ENCODE results near the gene WDR83. TPM values are rescaled to one million over a fixed set of nuclear protein-coding genes. Genes with fewer than 3 reads are reported as not detected.
"Not testable (repeated sequence)": the region's sequence is repeated elsewhere in the genome, so short reads cannot be mapped to it uniquely, and the experiment has no call there.

WDR83 gene
- total RNA-seq, 2 donors from 2014 or later = 6.6 to 8.3 TPM

DNA sequence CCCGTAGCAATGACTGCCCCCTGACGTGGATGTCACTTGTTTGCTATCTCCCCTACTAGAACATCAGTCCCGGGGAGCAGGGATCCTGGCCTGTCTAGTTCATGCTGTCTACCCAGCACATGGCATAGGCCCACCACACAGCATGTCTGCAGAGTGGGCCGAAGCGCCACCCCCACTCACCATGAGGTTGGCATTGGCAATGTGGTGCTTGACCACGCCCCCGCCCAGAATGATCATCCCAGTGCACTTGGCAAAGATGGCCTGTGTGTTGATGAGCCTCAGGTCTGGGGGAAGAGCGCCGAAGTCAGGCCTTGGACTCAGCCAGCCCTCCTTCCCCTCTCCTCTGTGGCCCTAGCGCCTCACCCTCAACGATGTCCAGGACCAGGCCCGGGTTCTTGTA, 10.3 kb downstream of the WDR83 start:
- ATAC-seq (no peak), DNase-seq (no peak)
- intact Hi-C loops (cut with DNase I, micrococcal nuclease) = loop anchor here in 1 of 2 donors (10.0 kb wide), 1 partner anchor 112 kb away; no protein-coding TSS in a partner anchor

DNA sequence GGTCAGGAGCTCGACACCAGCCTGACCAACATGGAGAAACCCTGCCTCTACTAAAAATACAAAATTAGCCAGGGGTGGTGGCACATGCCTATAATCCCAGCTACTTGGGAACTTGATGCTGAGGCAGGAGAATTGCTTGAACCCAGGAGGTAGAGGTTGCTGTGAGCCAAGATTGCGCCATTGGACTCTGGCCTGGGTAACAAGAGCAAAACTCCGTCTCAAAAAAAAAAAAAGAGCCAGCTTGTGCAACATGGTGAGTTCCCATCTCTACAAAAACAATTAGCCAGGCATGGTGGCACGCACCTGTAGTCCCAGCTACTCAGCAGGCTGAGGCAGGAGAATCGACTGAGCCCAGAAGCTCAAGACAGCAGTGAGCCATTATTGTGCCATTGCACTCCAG, 11.4 kb downstream of the WDR83 start:
- not testable (repeated sequence) for DNase-seq, ATAC-seq
- intact Hi-C loops (cut with DNase I, micrococcal nuclease) = loop anchor here in 1 of 2 donors (10.0 kb wide), 1 partner anchor 113 kb away; no protein-coding TSS in a partner anchor

DNA sequence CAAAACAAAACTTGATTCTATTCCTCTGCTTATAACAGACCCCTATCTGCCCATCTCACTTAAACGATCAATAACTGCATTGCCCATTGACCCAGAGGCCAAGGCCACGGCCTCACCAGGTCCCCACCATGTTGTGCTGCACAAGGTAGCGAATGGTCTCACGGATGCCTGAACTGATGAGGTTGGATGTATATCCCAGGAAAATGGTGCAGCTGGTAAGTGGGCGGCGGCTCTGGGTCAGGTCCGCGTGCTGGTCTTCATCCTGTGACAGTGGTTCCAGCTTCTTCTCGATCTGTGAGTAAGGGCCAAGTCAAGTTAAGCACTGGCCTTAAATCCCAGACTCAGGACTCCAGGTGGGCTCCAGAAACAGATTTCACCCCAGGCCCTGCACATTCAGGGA, 13.4 kb downstream of the WDR83 start:
- intact Hi-C loops (cut with DNase I, micrococcal nuclease) = no loop called here
- ATAC-seq (no peak), DNase-seq (no peak)

DNA sequence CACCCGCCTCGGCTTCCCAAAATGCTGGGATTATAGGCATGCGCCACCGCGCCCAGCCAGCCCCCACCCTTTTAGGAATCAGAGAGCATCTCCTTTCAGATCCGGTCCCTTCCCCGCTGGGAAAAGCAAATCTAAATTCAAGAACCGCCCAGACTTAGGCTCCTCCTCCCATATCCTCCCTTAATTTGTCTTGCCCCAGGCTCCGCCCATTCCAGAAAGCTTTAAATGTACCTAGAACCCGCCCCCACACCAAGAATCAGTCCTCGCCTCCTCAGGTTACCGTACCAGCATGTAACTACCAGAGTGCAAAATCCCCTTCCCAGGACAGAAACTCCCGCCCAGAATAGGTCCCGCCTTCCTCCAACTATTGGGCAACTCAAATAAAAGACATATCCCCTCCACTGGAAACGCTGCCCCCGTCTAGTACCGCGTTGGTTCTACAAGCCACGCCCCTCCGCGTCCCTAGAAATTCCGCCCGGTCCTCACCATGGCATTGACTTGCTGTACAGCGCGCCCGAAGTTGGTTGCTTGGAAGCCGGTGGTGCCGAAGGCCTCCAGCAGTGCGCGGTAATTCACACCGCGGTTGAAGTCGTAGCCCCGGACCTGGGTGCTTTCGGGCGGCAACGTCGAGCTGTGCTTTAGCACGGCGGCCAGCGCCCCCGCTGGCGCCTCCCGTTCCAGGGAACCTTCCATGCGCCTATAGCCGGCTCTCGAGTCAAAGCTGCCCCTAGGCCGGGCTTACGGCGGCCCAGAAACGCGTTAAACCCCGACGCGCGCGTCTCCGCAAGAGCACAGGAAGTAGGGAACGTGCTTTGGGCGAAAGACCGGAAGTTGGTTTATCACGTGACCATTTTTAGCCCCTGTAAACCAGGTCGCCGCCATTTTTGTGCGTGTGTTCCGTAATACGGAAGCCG, 14.7 kb downstream of the WDR83 start, which contains the start of gene DHPS:
DHPS (minus strand) TSS at position 807 of the 914 bp plus-strand sequence; CDS start at position 693, 114 bp downstream.
- intact Hi-C loops (cut with DNase I, micrococcal nuclease) = no loop called here
- ATAC-seq (peak; percentile 88), DNase-seq (peak; percentile 93 to 95)

DNA sequence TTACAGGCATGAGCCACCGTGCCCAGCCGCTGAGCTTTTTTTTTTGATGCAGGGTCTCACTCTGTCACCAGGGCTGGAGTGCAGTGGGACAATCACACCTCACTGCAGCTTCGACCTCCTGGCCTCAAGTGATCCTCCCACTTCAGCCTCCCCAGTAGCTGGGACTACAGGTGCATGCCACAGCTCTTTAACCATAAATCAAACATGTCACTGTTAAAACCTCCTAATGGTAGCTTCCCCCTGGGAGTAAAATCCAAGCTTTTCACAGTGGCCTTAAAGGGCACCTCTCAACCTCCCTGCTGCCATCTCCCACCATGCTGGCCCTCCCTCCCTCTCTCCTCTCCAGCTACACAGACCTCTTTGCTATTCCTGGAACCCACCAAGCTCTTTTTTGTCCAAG, 19.2 kb downstream of the WDR83 start:
- DNase-seq (no peak), ATAC-seq (no peak)
- intact Hi-C loops (cut with DNase I, micrococcal nuclease) = no loop called here

DNA sequence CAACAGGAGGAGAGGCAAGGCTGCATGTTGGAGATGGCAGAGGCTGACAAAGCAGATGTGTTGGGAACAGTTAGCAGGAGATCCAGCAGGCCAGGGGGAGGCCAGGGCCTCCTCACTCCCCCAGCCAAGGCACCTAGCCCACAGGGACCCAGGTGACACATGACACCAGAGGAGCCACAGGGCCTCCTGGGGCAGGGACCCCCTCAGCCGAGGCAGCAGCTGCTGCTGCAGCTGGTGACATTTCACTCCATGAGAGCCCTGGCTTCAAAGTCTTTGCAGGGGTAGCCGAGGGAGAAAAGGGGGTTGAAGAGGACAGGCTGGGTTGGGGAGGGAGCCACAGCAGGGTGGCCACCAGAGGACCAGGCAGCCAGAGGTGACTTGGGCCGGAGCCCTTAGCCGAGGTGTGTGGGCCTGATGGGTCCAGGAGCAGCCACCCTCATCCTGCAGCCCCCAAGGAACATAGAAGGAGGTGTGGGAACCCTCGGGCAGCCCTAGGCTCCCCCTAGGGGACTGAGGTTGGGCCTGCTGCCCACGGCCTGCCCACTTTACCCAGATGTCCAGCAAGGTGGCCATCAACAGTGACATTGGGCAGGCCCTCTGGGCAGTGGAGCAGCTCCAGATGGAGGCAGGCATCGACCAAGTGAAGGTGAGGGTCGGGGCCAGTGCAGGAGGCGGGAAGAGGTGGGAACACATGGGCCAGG, 21.0 kb downstream of the WDR83 start, which contains the start of gene GNG14:
GNG14 (plus strand) TSS at position 503 of the 701 bp plus-strand sequence; CDS start at position 554, 51 bp downstream.
- intact Hi-C loops (cut with DNase I, micrococcal nuclease) = no loop called here
- DNase-seq (no peak), ATAC-seq (no peak)

DNA sequence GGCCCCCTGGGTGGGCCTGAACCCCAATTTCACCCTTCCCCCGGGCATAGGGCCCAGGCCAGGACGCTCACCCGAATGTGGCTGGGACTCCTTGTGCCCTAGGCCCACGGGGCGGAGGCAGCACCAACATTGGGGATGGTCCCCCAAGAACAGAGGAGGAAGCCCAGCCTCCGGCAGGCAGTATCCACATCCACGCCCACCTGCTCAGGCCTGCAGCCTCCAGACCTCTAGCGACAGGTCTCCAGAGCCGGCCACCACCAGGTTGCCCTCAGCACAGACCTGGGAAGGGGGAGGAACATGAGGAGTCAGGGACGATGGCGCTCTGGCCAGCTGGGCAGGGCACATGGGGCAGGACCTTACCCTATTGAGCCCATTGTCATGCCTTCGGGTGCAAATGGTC, 22.4 kb downstream of the WDR83 start:
- DNase-seq (no peak), ATAC-seq (no peak)
- intact Hi-C loops (cut with DNase I, micrococcal nuclease) = no loop called here

DNA sequence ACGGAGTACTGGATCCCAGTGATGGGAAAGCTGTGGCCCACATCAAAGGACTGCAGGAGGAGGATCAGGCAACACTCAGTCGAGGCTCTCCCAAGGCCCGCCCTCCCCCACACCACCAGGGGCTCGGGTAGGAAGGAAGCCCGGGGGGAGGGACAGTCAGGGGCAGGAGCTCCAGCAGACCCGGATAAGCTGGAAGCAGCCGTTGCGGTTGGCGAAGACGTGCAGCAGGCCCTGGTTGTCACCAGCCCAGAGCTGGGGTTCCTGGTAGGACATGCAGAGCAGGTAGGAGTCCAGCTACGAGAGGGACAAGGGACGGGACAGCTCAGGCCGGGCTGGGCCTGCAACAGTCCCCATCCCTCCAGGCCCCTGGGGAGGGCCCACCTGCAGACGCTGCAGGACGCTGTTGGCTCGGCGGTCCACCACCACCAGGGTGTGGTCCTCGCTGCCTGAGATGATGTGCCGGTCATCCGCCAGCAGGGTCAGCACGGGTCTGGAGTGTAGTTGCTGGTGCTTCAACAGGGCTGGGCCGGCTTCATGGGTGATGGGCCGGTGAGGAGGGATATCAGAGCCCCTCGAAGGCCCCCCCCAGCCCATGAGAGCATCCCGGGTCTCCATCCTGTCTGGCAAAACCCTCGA, 23.1 kb downstream of the WDR83 start:
- ATAC-seq = no peak
- no peak for DNase-seq

DNA sequence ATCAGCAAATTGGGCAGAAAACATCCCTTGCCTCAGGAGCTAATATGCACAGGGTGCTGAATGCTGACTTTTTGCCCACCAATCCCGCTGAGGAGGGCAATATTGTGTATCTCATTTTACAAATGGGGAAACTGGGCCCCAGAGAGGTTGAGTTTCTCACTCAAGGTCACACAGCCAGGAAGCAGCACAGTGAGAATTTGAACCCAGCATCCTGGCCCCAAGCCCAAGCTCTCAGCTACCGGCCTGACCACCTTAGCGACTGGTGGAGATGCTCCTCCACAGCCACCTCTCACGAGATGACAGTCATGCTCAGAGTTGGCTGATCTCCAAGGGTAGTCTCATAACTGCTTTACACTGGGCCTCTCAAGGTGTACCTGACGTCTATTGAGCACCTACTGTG, 26.4 kb downstream of the WDR83 start:
- ATAC-seq (no peak), DNase-seq (no peak)
- intact Hi-C loops (cut with DNase I, micrococcal nuclease) = no loop called here

More for the DNA sequence above, 23.1 kb downstream of the WDR83 start:
- intact Hi-C loops (cut with DNase I, micrococcal nuclease) = no loop called here

DNA sequence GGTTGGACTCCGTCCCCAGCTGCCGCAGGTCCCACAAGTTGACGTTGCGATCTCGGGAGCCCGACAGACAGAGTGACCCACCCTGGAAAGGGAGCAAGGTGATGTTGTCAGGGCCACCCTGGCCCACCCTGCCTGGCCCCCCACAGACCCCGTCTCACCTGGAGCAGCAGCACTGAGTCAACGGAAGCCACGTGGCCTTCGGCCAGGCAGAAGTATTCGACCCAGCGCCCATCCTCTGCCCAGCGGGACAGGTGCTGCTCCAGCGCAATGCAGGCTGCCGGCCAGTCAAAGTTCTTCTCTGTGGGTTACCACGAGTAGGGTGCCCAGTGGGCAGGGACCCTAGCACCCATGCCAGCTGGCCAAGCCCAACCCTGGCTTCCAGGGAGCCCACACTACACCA, 28.0 kb downstream of the WDR83 start:
- no peak for DNase-seq
- intact Hi-C loops (cut with DNase I, micrococcal nuclease) = no loop called here
- ATAC-seq = no peak

DNA sequence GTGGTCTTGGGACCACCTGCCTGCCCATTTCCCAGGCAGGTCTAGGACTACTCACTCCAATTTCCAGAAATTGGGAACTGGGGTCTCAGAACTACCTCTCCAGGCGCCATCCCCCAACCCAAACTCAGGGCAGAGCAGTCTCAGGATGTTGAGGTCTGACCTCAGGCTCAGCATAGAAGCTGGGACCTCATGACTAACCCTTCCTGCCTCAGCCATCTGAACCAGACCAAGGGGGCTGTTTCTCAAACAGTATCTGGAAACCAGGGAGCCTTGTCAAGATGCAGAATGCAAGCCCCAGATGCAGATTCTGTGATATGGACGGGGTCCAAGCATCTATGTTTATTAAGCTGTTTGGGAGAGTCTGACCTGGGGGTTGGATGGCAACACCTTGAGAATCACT, 28.5 kb downstream of the WDR83 start:
- ATAC-seq (no peak), DNase-seq (no peak)
- intact Hi-C loops (cut with DNase I, micrococcal nuclease) = no loop called here

DNA sequence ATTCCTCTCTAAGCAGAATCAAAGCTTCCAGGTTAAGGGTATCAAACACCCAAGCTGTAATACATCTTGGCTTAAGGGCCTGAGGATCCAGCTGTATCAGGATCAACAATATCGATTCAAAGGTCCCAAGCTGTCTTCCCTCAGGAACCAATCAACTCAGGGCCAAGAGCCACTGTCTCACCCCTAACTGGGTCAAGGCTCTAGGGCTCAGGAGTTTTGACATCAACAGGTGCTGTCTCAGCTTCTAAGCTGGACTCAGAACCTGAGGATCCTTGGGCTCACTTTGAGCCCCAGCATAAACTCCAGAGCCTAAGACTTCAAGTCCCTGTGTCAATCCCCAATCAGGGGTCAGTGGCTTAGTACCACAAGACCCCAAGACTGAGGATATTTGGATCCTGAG, 28.9 kb downstream of the WDR83 start:
- intact Hi-C loops (cut with DNase I, micrococcal nuclease) = no loop called here
- ATAC-seq (no peak), DNase-seq (no peak)

DNA sequence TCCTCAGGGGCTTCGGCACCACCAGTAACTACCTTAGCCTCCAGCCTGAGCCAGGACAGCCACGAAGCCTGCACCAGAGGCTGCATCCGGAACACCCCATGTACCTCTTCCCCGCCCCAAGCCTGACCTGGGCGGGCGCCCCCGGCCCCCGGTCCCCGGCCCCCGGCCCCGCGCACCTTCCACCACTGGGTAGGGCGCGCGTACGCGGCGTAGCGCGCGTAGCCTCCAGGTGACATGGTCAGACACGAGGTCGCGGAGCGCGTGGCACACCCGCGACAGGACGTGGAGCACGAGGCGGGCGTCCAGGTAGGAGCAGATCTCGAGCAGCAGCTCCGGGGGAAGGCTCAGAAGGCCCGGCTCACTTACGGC, 29.4 kb downstream of the WDR83 start:
- intact Hi-C loops (cut with DNase I, micrococcal nuclease) = no loop called here
- ATAC-seq (peak; percentile 55), DNase-seq (peak in 1 of 2 donors; percentile 23)

DNA sequence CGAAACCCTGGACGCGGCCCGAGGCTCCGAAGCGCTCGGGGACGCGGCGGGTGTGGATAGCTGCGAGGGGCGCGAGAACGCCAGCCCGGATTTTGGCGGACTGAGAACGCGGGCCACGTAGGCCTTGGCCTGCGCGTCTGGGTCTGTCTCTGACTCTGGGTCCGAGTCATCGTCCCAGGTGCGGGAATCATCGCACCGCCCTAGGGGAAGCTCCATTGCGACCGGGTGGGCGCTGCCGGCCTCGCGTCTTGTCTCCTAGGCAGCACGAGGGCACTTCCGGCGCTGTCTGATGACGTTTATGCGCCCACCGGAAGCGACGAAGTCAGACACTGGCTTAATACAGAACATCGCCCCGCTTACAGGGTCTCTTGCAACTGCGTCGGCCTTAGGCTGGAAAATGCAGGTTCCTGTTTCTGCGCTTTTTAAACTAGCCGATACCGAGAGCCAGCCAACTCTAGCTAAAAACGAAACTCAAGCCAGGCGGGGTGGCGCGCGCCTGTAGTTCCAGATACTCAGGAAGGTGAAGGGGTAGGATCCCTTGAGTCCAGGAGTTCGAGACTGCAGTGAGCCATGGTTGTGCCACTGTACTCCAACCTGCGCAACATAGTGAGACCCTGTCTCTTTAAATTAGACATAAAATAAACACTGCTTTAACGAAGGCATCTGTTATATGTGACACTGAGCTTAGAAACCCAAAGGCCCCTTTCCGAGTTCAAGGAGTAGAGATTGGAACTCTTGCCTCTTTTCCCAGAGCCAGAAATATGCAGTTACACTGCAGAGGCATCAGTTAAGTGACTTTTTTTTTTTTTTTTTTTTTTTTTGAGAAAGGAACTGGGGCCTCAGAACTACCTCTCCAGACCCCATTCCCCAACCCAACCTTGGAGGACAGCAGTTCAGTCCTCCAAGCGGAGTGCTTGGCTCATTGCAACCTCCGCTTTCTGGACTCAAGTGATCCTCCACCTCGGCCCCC, 30.0 kb downstream of the WDR83 start, which contains the start of gene FBXW9:
FBXW9 (minus strand) TSS at position 266 of the 970 bp plus-strand sequence; CDS start at position 216, 50 bp downstream.
- peak; percentile 93 to 98 for DNase-seq
- peak; percentile 94 for ATAC-seq
- intact Hi-C loops (cut with DNase I, micrococcal nuclease) = no loop called here

DNA sequence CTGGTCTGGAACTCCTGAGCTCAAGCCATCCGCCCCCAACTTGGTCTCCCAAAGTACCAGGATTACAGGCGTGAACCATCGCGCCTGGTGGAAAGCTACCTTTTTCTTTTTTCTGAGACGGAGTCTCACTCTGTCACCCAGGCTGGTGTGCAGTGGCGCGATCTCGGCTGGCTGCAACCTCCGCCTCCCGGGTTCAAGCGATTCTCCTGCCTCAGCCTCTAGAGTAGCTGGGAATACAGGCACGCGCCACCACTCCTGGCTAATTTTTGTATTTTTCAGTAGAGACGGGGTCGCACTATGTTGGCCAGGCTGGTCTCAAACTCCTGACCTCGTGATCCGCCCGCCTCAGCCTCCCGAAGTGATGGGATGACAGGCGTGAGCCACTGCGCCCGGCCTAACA, 30.8 kb downstream of the WDR83 start:
- DNase-seq; intact Hi-C loops (cut with DNase I, micrococcal nuclease); ATAC-seq: not testable (repeated sequence)

DNA sequence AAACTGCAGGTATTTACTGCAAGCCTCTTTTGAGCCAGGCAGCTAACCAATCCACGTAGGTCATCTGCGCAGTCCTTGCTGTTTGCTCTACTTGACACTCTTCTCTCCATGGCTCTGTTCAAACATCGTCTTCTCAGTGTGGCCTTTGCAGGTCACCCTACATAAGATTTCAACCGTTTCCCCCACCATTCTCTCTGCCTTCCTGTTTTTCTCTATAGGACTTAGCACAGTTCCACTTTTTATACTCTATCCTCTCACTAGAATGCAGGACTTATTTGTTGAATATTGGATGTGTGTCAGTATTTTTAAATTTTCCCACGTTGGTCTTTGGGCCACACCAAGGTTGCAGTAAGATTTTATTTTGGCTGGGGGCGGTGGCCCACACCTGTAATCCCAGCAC, 31.5 kb downstream of the WDR83 start:
- DNase-seq (no peak), ATAC-seq (no peak)
- intact Hi-C loops (cut with DNase I, micrococcal nuclease) = no loop called here

DNA sequence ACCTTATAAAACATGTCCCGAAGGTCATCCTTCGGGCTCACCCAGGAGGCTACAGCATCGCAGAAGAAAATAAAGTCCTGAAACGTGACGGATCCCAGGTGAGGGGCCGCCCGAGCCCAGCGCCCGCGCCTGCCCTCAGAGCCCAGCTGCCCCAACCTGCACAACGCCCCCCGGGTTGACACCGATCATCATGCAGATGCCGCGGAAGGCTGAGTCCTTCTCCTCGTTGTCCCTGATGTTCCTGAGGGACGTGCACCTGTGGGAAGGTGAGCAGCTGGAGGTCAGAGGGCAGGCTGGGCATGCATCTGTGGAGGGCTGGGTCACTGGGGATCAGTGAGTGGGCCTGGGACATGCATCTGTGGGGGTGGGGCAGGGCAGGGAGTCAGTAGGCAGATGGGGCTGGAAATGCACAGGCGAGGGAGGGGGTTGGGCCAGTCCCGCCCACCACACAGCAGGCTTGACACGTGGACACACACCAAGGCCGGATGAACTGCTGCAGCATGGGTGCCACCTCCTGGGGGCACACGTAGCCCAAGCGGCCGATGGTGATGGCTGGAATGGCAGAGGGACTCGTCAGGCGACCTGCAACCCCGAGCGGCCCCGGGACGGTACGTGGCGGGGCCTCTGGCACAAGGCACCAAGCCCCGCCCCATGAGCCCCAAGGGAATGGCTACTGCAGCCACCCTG, 35.1 kb downstream of the WDR83 start:
- intact Hi-C loops (cut with DNase I, micrococcal nuclease) = no loop called here
- DNase-seq (no peak), ATAC-seq (no peak)
